OCI-LY7 (cell line): Measurements from ENCODE around the gene SLC2A2.

ENCODE experiments used
- CTCF ChIP-seq: fragments of 200-600 bp; sonication (generic); conservative IDR thresholded peaks from 2 replicates; pipeline ENCODE4 v1.5.1; 2014; ENCODE audit warnings: mild to moderate bottlenecking, antibody characterized with exemption, low read length, moderate library complexity, mixed read lengths
- EZH2phosphoT487 ChIP-seq: fragments of 200-600 bp; sonication (generic); IDR thresholded peaks from 2 replicates; pipeline ENCODE4 v1.6.1; 2018; ENCODE audit warnings: low read depth, borderline replicate concordance, mild to moderate bottlenecking, mixed run types, antibody characterized with exemption, low read length, moderate library complexity, mixed read lengths

DNA sequence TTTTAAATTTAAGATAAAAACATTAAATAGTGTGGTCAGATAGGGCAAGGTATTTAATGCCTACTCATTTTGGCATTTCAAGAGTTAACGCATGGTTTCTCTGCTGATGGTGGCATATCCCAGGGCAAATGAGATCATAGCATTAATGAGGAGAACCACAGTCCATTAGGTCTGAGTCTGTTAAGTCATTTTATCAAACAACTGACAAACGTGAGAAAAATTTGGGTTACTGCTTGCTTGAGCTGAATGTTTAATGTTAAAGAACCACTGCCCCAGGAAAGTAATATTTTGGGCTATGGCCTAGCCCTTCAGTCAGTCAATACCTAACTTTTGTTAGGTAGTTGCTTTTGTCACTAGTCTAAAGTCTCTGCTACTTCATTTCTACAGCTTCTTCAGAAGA lies 37.9 kb upstream of the SLC2A2 start:
- no peak for TF ChIP-seq CTCF
- TF ChIP-seq EZH2phosphoT487: no peak
